Stimulated activated CD4-positive, alpha-beta T cell treated with anti-CD3 and anti-CD28 coated beads, Interleukin-2, amount 100 ng/mL, for 4 hours (primary cell): ENCODE results near the gene TRAIP.

Source experiments
- DNase-seq: peaks from one replicate; pipeline ENCODE4 v3.0.0-alpha.2; 2020; ENCODE audit warnings: low read depth

TRAIP gene

GRCh38 chr3:49873623-49874022 is 17.3 kb upstream of the TRAIP start:
- DNase-seq, result no peak

- DNase-seq, result no peak
Observed at GRCh38 chr3:49872801-49873281, 16.5 kb upstream of the TRAIP start.

- no peak for DNase-seq
Observed at GRCh38 chr3:49871531-49872153, 15.3 kb upstream of the TRAIP start.

GRCh38 chr3:49869525-49870126 is 13.3 kb upstream of the TRAIP start, which contains the start of gene CAMKV:
Gene CAMKV, minus strand, starts transcription at chr3:49869906. Its CDS starts 7,518 bp downstream, at chr3:49862388.
- DNase-seq, result no peak

- no peak for DNase-seq
Observed at GRCh38 chr3:49868862-49869466, 12.6 kb upstream of the TRAIP start.

- no peak for DNase-seq
Observed at GRCh38 chr3:49867871-49868321, 11.5 kb upstream of the TRAIP start.

GRCh38 chr3:49867400-49867799 is 11.0 kb upstream of the TRAIP start:
- no peak for DNase-seq

- no peak for DNase-seq
Observed at GRCh38 chr3:49865198-49865784, 8.9 kb upstream of the TRAIP start.

- no peak for DNase-seq
Observed at GRCh38 chr3:49864505-49864904, 8.1 kb upstream of the TRAIP start.

- no peak for DNase-seq
Observed at GRCh38 chr3:49859576-49860305, 3.4 kb upstream of the TRAIP start.

GRCh38 chr3:49855662-49856061 is 702 bp downstream of the TRAIP start:
- no peak for DNase-seq

GRCh38 chr3:49845694-49846093 is 10.7 kb downstream of the TRAIP start:
- DNase-seq, result no peak

GRCh38 chr3:49844464-49845183 is 11.7 kb downstream of the TRAIP start:
- no peak for DNase-seq

GRCh38 chr3:49842843-49843517 is 13.4 kb downstream of the TRAIP start:
- DNase-seq, result no peak

GRCh38 chr3:49841806-49842205 is 14.6 kb downstream of the TRAIP start:
- DNase-seq, result no peak

- no peak for DNase-seq
Observed at GRCh38 chr3:49841126-49841696, 15.2 kb downstream of the TRAIP start.

GRCh38 chr3:49840388-49840787 is 16.0 kb downstream of the TRAIP start:
- no peak for DNase-seq

GRCh38 chr3:49839193-49839809 is 17.1 kb downstream of the TRAIP start:
- DNase-seq, result peak; percentile 71

GRCh38 chr3:49831341-49831740 is 25.0 kb downstream of the TRAIP start:
- DNase-seq, result no peak

- no peak for DNase-seq
Observed at GRCh38 chr3:49826016-49826415, 30.3 kb downstream of the TRAIP start.
